GM19023 (cell line): Measurements from ENCODE around the gene MYH10.

Source experiments
- ATAC-seq: cut with Tn5 transposase; IDR thresholded peaks from one replicate; pipeline ENCODE4 v1.9.1; 2021; ENCODE audit warnings: mild to moderate bottlenecking, moderate library complexity; ENCODE audit not compliant: unreplicated experiment

The MYH10 gene

GRCh38 chr17:8500609-8501008 lies 129.9 kb downstream of the MYH10 start:
- ATAC-seq: no peak

GRCh38 chr17:8499614-8500013 lies 130.9 kb downstream of the MYH10 start:
- ATAC-seq: no peak

- no peak for ATAC-seq
These were observed 131.4 kb downstream of the MYH10 start for GRCh38 chr17:8499171-8499570.

- ATAC-seq: no peak
These were observed 134.4 kb downstream of the MYH10 start for GRCh38 chr17:8496081-8496480.

DNA sequence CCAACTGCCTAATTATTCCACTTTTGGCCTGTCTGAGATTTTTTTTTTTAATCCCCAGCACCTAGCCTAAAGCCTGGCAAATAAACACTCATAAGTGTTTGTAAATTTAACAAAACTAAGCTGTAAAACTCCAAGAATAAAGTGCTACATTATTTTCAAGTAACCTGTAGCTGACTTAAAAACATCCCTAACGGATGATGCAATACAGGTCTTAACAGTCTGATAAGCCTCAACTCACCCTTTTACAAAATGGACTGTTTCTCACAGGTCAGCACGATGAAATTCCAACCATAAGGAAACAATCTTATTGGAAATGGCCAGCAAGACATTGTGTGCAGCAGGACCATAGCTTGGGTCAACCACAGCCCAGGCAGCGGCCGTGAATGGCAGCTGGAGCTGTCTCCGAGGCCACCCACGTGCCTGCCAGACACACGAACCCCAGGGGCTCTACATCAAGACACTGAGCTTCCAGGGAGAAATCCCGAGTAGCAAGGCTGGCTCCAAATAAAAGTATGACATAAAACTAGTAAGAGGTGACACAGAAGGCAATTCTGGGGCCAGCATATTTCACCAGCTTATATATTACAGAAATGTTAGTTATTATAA lies 135.9 kb downstream of the MYH10 start:
- no peak for ATAC-seq

GRCh38 chr17:8494021-8494420 lies 136.5 kb downstream of the MYH10 start:
- no peak for ATAC-seq

DNA sequence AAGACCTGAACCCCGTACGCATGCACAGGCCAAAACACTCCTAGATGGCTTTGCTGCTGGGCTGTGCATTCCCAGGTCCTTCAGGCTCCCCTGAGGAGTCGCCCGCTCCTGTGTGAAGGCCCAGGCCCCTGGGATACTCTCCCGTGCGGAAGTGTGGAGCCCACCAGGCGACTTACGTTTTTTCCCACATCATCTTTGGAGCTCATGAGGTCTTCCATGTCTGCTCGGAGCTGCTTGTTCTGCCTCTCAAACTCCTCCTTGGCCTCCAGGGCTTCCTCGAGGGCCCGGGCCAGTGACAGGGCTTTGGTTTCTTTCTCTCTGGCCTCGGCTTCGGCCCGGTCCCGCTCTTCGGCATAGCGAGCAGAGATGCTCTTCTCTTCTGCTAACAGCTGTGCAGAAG lies 138.4 kb downstream of the MYH10 start:
- no peak for ATAC-seq

DNA sequence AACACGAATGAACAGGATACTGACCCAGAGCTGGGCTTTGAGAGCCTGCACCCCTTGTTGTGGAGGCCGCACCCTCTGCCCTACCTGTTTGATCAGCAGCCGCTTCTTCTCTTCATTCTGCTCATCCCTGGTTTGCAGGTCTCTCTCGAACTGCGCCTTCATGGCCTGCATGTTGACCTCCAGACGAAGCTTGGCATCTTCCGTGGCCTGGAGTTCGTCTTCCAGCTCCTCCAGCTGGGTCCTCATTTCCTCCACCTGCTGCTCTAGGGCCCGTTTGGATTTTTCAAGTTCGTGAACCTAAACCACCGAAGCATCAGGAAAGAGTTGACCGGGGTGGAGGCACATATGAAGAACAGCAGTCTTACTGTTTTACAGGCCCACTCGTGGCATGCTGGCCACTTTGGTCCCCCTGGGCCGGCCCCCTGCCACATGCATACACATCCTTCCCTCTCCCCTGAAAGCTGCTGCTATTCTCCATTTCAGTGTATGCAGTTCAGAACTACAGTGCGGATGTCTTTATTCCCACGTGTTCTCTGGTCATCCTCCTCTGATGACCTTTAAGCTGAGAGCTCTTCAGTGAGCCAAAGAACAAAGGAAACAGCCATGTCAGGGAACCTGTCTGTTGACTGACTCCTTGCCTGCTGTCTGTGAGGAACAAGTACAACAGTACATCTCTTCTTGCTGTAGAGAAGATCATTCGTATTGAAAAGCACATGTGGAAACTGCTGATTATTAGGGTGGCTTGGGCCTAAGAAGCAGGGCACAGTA lies 140.1 kb downstream of the MYH10 start:
- no peak for ATAC-seq

DNA sequence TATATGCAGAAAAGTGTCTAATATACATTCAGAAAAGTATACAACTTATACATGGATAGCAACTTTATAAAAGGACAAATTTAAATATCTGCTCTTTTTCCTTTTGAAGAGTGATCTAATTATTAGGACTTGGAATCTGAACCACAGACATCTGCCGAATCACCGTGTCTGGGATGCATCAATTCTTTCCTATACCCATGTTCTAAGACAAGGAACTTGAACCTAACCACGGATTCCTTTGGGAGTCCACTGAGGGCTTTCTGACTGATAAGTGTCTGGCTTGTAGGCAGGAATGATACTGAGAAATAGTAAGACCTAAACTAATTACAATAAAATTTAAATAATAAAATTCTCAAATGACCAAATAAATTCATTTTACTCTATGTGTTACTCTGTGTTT lies 140.7 kb downstream of the MYH10 start:
- no peak for ATAC-seq

DNA sequence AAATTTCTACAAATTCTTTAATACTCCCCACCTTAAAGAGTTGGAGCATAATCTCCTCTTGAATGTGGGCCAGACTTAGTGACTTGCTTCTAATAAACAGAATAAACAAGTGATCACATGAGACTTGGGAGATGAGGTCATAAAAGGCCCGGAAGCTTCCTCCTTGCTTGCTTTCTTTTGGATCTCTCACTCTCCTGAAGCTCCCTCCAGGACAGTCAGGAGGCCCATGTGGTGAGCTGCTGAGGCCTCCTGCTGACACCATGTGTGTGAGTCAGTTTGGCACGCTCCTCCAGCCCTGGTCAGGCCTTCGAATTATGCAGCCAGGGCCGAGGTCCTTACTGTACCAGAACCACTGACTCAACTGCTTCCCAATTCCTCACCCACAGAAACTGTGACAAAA lies 141.6 kb downstream of the MYH10 start:
- no peak for ATAC-seq

DNA sequence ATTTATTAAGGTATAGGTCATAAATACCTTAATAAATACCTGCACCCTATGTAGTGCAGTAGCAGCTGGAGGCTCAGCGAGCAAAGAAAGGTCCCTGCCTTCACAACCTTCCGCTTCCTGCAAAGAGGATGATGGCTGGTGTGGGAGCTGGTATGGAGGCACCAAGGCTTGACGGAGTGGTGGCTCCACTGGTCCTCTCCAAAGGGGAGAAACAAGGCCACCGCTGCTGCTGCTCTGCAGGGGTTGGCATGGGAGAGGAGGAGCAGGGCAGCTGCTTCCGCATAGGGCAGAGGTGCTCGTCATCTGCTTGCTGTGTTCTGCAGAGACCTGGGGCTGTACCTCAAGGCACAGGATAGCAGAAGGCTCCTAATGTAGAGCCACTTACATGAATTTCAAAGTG lies 142.0 kb downstream of the MYH10 start:
- no peak for ATAC-seq

- ATAC-seq: no peak
These were observed 142.8 kb downstream of the MYH10 start for GRCh38 chr17:8487743-8488142.

- ATAC-seq: no peak
These were observed 143.3 kb downstream of the MYH10 start for GRCh38 chr17:8487130-8487645.

- ATAC-seq: no peak
These were observed 145.0 kb downstream of the MYH10 start for GRCh38 chr17:8485491-8485890.

GRCh38 chr17:8484465-8484864 lies 146.1 kb downstream of the MYH10 start:
- no peak for ATAC-seq

DNA sequence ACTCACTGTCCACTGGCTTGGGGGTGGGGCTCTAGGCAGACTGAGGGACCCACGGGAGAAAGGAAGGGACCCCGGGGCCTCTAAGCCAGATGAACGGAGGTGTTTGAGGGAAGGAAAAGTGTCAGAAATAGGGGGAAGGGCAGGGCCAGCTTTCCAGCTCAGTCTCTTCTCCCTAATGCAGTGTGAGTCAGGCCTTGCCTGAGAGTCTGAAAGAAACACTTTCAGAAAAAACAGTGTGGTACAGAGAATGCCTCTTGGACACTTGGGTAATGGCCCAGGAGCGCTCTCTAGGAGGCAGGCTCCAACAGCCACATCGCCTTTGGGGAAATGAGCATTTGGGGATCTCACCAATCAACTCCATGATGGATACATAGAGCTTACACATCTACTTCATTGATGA lies 148.0 kb downstream of the MYH10 start:
- ATAC-seq: no peak

DNA sequence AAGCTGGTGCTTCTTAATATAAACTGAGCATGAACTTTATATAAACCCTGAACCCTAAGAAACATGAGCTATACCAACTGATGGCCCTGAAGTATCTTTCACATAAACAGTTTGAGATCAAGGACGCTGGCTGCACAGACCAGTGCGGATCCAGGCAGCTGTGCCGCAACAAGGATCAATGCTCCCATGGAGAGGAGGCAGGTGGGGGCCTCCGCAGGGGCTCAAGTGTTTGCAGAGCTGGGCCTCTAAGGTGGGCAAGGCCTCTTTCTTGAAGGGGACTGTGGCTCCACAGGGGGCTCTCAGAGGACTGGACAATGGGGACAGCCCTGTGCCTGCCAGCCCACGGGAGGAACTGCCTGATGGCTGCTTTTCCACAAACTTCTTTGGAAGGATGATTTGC lies 148.8 kb downstream of the MYH10 start:
- no peak for ATAC-seq

DNA sequence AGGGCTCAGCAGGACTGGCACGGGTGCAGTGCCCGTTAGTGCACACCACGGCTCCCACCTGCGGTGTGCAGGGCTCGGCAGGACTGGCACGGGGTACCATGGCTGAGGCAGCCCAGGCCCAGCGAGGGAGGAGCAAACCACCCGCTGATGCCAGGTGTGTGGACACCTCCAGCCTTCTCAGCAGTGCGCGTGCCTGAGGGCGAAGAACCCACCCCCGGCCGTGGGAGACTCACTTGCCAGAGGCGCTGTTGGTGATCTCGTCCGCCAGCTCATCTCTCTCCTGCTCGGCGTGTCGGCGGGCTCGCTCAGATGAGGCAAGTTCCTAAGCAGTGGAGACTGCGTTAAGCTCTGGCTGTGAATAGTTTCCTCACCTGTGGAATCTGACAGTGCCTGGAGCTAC lies 149.4 kb downstream of the MYH10 start:
- no peak for ATAC-seq

GRCh38 chr17:8480011-8480976 lies 150.2 kb downstream of the MYH10 start:
- no peak for ATAC-seq

- ATAC-seq: no peak
These were observed 151.0 kb downstream of the MYH10 start for GRCh38 chr17:8479431-8479947.
